ENCODE measurements around the gene LRRC4B. TPM values are rescaled to one million over a fixed set of nuclear protein-coding genes. Genes with fewer than 3 reads are reported as not detected.

The LRRC4B gene
- total and polyA plus RNA-seq, 2 of the 13 experiments (the other 11 are each of a cell fraction or from before 2014, with no cell fraction given), result not detected

GRCh38 chr19:50602496-50602895, 34.3 kb upstream of the LRRC4B start:
- no peak for FAIRE-seq
- 16% methylated on average over 6 of the region's 6 CpGs for WGBS (ENCODE audit: low lambda C conversion rate)
- POLR2A ChIA-PET, result no interaction called here
- Histone ChIP-seq H3K4me2 (ENCODE audit: low read depth, low read length) (no peak overlapping the region), H3K79me2 (ENCODE audit: insufficient read depth, low read length) (no peaks in the 10 kb centered on the region), H3K9me3 (ENCODE audit: low read length) (no peaks in the 10 kb centered on the region), H3K27ac (ENCODE audit: extremely low read length, insufficient read depth, low read length) (no peak overlapping the region), H3K27me3 (ENCODE audit: control insufficient read depth in 1 of 2, insufficient read depth in 2 of 2, low read length in 2 of 2) (peaks cover 1 to 22% of the 10 kb centered on the region in 2 experiments; a peak in 2 of 5 replicates), H3K4me3 (replicated peaks in 1 of 3; ENCODE audit: insufficient read depth in 1 of 3, low read depth in 2 of 3, low read length in 3 of 3) (no peak overlapping the region), H3K36me3 (replicated peaks in 1 of 2; ENCODE audit: control insufficient read depth in 1 of 2, insufficient read depth in 2 of 2, low read length in 2 of 2) (no peaks in the 10 kb centered on the region), H3K9ac (ENCODE audit: insufficient read depth, low read depth, low read length) (no peak overlapping the region), H2AFZ (ENCODE audit: low read length) (no peak overlapping the region), H4K20me1 (ENCODE audit: insufficient read depth, low read length) (no peaks in the 10 kb centered on the region), H3K4me1 (ENCODE audit: insufficient read depth, low read length) (no peaks in the 10 kb centered on the region)
- intact Hi-C loops (cut with micrococcal nuclease; ENCODE audit: unreplicated experiment), result no loop called here
- TF ChIP-seq ZNF101 (CRISPR knock-in tag; IDR thresholded peaks at IDR 0.05; ENCODE audit: borderline replicate concordance, low read depth) (no peak), ZNF235 (CRISPR knock-in tag; IDR thresholded peaks at IDR 0.05; ENCODE audit: borderline replicate concordance) (no peak), GATAD2A (CRISPR knock-in tag; IDR thresholded peaks at IDR 0.05) (no peak), MYNN (CRISPR knock-in tag; IDR thresholded peaks at IDR 0.05; ENCODE audit: low read depth) (no peak), STAT6 (CRISPR knock-in tag; IDR thresholded peaks at IDR 0.05; ENCODE audit: borderline replicate concordance) (no peak), ZNF501 (CRISPR knock-in tag; IDR thresholded peaks at IDR 0.05) (no peak), KDM4B (CRISPR knock-in tag; IDR thresholded peaks at IDR 0.05) (no peak)
- in situ Hi-C loops (cut with HindIII; ENCODE audit: extremely low pct_ligation_motif_present, low pct_unique_long_range_greater_than_20kb), result loop anchor here (10.0 kb wide), 1 partner anchor 182 kb away; no protein-coding TSS in a partner anchor
- DNase-seq (ENCODE audit: low spot score), result no peak
- CTCF ChIA-PET (ENCODE audit: low intra/inter-chr PET ratio, low total read pairs), result no interaction called here
- no TSS peak for BruUV-seq (replicated peaks)
- ATAC-seq, result no peak

Measured in HepG2 (cell line).